ENCODE data around the gene CENPO. TPM values are rescaled to one million over a fixed set of nuclear protein-coding genes. Genes with fewer than 3 reads are reported as not detected.

CENPO gene
- total and polyA plus RNA-seq, 2 of the 4 experiments (the other 2 are of a cell fraction): 20.1 to 27.2 TPM

DNA sequence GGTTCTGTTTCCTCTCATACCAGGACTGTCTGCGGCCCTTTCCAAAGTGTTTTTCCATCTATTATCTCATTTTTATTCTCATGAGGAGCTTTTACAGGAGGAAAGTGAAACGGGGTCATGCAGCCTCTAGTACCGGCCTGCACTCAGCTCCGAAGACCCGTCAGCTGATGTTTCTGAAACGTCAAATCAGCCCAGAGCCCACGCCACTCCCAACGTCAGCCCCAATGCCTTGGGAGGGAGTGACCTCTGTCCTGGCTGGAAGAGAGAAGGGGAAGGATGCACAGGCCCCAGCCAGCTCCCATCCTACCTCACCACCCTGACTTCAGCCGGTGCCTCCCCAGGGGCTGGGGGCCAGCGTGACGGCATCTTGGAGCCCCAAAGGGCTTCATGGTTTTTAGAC lies 68.3 kb downstream of the CENPO start:
- Histone ChIP-seq H3K23ac (ENCODE audit: low read depth, low read length) (no peak overlapping the region), H3K27ac (ENCODE audit: insufficient read depth, low read length) (no peak overlapping the region), H4K91ac (ENCODE audit: insufficient read depth, low read depth, low read length) (no peak overlapping the region), H3K18ac (ENCODE audit: low read depth, low read length) (no peak overlapping the region), H2BK15ac (ENCODE audit: low read depth, low read length) (no peak overlapping the region), H2BK5ac (ENCODE audit: low read depth, low read length, poor library complexity, severe bottlenecking) (no peak overlapping the region), H3K9me1 (ENCODE audit: insufficient read depth, low read length) (peaks cover 11% of the 10 kb centered on the region), H4K5ac (ENCODE audit: low read depth, low read length) (no peak overlapping the region), H3K9ac (ENCODE audit: low read depth, low read length) (no peak overlapping the region), H3K56ac (ENCODE audit: extremely low read depth, insufficient read depth, low read length) (no peak overlapping the region), H2AK9ac (replicated peaks; ENCODE audit: low read depth, low read length, poor library complexity) (no peak overlapping the region), H3K27me3 (ENCODE audit: control insufficient read depth, insufficient read depth, low read length) (no peaks in the 10 kb centered on the region), H3K4me3 (ENCODE audit: insufficient read depth, low read depth, low read length) (no peak overlapping the region), H3K36me3 (ENCODE audit: control insufficient read depth, insufficient read depth, low read length) (no peaks in the 10 kb centered on the region; the same call in 1 of the 2 replicates), H4K8ac (ENCODE audit: low read depth in 2 of 2, low read length in 2 of 2) (no peak overlapping the region), H4K20me1 (ENCODE audit: insufficient read depth, low read length) (0 out of 2 replicates have a peak, but pooled peaks cover 3% of the 10 kb centered on the region), H3K4me2 (ENCODE audit: low read depth, low read length) (no peak overlapping the region), H2AK5ac (ENCODE audit: low read depth, low read length) (0 out of 2 replicates have a peak overlapping the region, but pooled peaks have one; percentile 25), H3K9me3 (ENCODE audit: control insufficient read depth, insufficient read depth, low read length) (no peaks in the 10 kb centered on the region), H3K79me1 (ENCODE audit: low read depth in 1 of 2, low read length in 2 of 2) (peaks cover 2 to 11% of the 10 kb centered on the region in 2 experiments; a peak in 2 of 4 replicates), H3K4ac (ENCODE audit: low read depth, low read length) (no peak overlapping the region), H2BK20ac (ENCODE audit: low read depth, low read length) (no peak overlapping the region), H2AFZ (replicated peaks; ENCODE audit: low read length, poor library complexity) (no peak overlapping the region), H3K4me1 (ENCODE audit: control insufficient read depth, insufficient read depth, low read length) (peaks cover 9% of the 10 kb centered on the region), H3K14ac (replicated peaks; ENCODE audit: low read depth, low read length) (no peak overlapping the region), H2BK120ac (ENCODE audit: low read depth, low read length) (no peak overlapping the region)
- ATAC-seq (ENCODE audit: low read depth) (no peak), DNase-seq (no peak)
- TF ChIP-seq MXI1 (IDR thresholded peaks at IDR 0.05; ENCODE audit: borderline replicate concordance, low read depth, low read length) (no peak), CHD1 (IDR thresholded peaks at IDR 0.05; ENCODE audit: low read depth, low read length) (no peak), FOS (IDR thresholded peaks at IDR 0.05; ENCODE audit: low read depth, low read length) (no peak), NFE2L2 (IDR thresholded peaks at IDR 0.05; ENCODE audit: low read depth, low read length) (no peak), RAD21 (IDR thresholded peaks at IDR 0.05; ENCODE audit: low read length) (no peak), POLR2A (IDR thresholded peaks at IDR 0.05; ENCODE audit: low read depth, low read length) (no peak), BHLHE40 (IDR thresholded peaks at IDR 0.05; ENCODE audit: low read depth, low read length) (no peak), CEBPB (IDR thresholded peaks at IDR 0.05; ENCODE audit: low read depth, low read length) (no peak)
- TF ChIP-seq, protein P1, sequence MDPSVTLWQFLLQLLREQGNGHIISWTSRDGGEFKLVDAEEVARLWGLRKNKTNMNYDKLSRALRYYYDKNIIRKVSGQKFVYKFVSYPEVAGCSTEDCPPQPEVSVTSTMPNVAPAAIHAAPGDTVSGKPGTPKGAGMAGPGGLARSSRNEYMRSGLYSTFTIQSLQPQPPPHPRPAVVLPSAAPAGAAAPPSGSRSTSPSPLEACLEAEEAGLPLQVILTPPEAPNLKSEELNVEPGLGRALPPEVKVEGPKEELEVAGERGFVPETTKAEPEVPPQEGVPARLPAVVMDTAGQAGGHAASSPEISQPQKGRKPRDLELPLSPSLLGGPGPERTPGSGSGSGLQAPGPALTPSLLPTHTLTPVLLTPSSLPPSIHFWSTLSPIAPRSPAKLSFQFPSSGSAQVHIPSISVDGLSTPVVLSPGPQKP (IDR thresholded peaks at IDR 0.05; ENCODE audit: borderline replicate concordance, low read depth, low read length): no peak
- TF ChIP-seq, protein P2, sequence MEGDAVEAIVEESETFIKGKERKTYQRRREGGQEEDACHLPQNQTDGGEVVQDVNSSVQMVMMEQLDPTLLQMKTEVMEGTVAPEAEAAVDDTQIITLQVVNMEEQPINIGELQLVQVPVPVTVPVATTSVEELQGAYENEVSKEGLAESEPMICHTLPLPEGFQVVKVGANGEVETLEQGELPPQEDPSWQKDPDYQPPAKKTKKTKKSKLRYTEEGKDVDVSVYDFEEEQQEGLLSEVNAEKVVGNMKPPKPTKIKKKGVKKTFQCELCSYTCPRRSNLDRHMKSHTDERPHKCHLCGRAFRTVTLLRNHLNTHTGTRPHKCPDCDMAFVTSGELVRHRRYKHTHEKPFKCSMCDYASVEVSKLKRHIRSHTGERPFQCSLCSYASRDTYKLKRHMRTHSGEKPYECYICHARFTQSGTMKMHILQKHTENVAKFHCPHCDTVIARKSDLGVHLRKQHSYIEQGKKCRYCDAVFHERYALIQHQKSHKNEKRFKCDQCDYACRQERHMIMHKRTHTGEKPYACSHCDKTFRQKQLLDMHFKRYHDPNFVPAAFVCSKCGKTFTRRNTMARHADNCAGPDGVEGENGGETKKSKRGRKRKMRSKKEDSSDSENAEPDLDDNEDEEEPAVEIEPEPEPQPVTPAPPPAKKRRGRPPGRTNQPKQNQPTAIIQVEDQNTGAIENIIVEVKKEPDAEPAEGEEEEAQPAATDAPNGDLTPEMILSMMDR (conservative IDR thresholded peaks at IDR 0.05; ENCODE audit: low read depth, low read length): no peak
- 94% methylated on average over 3 of the region's 11 CpGs; no CpG with 5 or more reads in 1 of the 2 experiments for WGBS, 2 experiments (ENCODE audit: extremely low coverage in 2 of 2, insufficient read length in 1 of 2)
- intact Hi-C loops (cut with micrococcal nuclease): loop anchor here (10.0 kb wide), 1 partner anchor 333 kb away; no protein-coding TSS in a partner anchor
- POLR2A ChIA-PET (ENCODE audit: unreplicated experiment): no interaction called here
- CTCF ChIA-PET: no interaction called here
- dilution Hi-C loops (cut with HindIII; ENCODE audit: low sequenced_read_pairs, unreplicated experiment): no loop called here
- no TSS peak for BruUV-seq (replicated peaks)
- in situ Hi-C loops (cut with MboI; ENCODE audit: low sequenced_read_pairs): no loop called here
